Muscle of leg (tissue), 11 donors: Measurements from ENCODE around the gene IVD. TPM values are rescaled to one million over a fixed set of nuclear protein-coding genes. Genes with fewer than 3 reads are reported as not detected.
"Not testable (repeated sequence)": the region's sequence is repeated elsewhere in the genome, so short reads cannot be mapped to it uniquely, and the experiment has no call there.

Experiments
- DNase-seq: peaks from one replicate; pipeline ENCODE4 v3.0.0; 2013
- H3K27ac ChIP-seq: one replicate; pipeline ENCODE4 v1.5.1; 2013; ENCODE audit warnings: mild to moderate bottlenecking, low read length, control low read depth
- H3K27me3 ChIP-seq: one replicate; pipeline ENCODE4 v1.6.1; 2013; ENCODE audit warnings: low read length; ENCODE audit not compliant: control insufficient read depth, insufficient read depth
- H3K36me3 ChIP-seq: one replicate; pipeline ENCODE4 v1.6.1; 2013; ENCODE audit warnings: low read length; ENCODE audit not compliant: control insufficient read depth, insufficient read depth
- H3K4me1 ChIP-seq: one replicate; pipeline ENCODE4 v1.6.1; 2013; ENCODE audit warnings: low read length; ENCODE audit not compliant: control insufficient read depth, insufficient read depth
- H3K4me3 ChIP-seq: one replicate; pipeline ENCODE4 v1.5.1; 2013; ENCODE audit warnings: low read length, control low read depth
- H3K9me3 ChIP-seq: replicated peaks from 2 replicates; pipeline ENCODE4 v1.6.1; 2013; ENCODE audit warnings: low read depth, low read length; ENCODE audit not compliant: control insufficient read depth
- WGBS: methylation state at CpG from one replicate; pipeline ENCODE4 v1.1.5; 2013; ENCODE audit warnings: missing lambda C conversion rate; ENCODE audit not compliant: insufficient coverage; 5-methylcytosine and 5-hydroxymethylcytosine counted together
- polyA plus RNA-seq, 8 donors: library from polyadenylated mRNA; unstranded; fragments of 120-200 nt; gene quantifications; one replicate each; pipeline versions ENCODE4 v1.2.1 to v1.2.3, GENCODE V29; 2013; ENCODE audit warnings: inconsistent platforms in 1 of 8, low replicate concordance in 1 of 8; ENCODE audit not compliant: insufficient read length in 8 of 8, insufficient read depth in 1 of 8
- total RNA-seq: library from RNA; stranded (reverse); fragments of 120-200 nt; gene quantifications from one replicate; pipeline ENCODE4 v1.2.4, GENCODE V29; 2013

IVD gene
- total and polyA plus RNA-seq, 9 donors, result 30.5 to 60.3 (median 49.2) TPM

- no peak for DNase-seq
- Histone ChIP-seq H3K27me3 (peaks cover 30% of the 10 kb centered on the region), H3K4me3 (no peak overlapping the region), H3K9me3 (no peaks in the 10 kb centered on the region), H3K4me1 (peaks cover 25% of the 10 kb centered on the region), H3K36me3 (no peaks in the 10 kb centered on the region), H3K27ac (no peak overlapping the region)
- WGBS, result 38% methylated on average over 1 of the region's 3 CpGs
These were observed 38.3 kb downstream of the IVD start for GRCh38 chr15:40443846-40444245.

- H3K4me1 ChIP-seq, result peaks cover 16% of the 10 kb centered on the region
- no peak overlapping the region for H3K27ac ChIP-seq
- H3K4me3 ChIP-seq, result no peak overlapping the region
- no peaks in the 10 kb centered on the region for H3K9me3 ChIP-seq
- H3K27me3 ChIP-seq, result peaks cover 21% of the 10 kb centered on the region
- DNase-seq, result no peak
- H3K36me3 ChIP-seq, result no peaks in the 10 kb centered on the region
- 36% methylated on average over 4 of the region's 5 CpGs for WGBS
These were observed 39.1 kb downstream of the IVD start for GRCh38 chr15:40444736-40445135.

DNA sequence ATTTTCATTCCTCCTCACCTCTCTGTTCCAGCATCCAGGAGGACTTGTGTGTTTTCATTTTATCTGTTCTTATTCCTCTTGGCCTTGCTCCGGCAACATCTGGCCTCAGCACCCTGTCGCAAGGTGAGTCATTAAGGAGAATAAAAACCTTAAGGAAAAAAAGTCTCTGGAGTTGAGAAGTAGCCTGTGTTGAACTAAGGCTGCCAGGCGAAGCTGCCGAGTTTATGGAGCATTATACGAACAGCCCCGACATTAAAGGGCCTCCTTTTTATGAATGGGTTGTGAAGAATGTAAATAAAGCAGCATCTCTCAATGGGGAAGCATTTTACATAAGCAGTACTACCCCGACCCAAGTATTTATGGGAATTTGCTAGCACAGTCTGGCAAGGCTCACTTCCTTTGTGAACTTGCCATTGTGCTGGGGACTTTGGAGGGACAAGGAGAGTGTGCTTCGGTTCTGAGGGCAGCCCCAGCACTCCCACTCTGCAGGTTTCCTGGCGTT, 39.9 kb downstream of the IVD start:
- WGBS, result 27% methylated on average over 4 of the region's 9 CpGs
- Histone ChIP-seq H3K36me3 (no peaks in the 10 kb centered on the region), H3K4me3 (no peak overlapping the region), H3K27me3 (peaks cover 14% of the 10 kb centered on the region), H3K9me3 (no peaks in the 10 kb centered on the region), H3K4me1 (peaks cover 10% of the 10 kb centered on the region), H3K27ac (no peak overlapping the region)
- peak; percentile 39 for DNase-seq

GRCh38 chr15:40446144-40446543, 40.5 kb downstream of the IVD start:
- 47% methylated on average over 3 of the region's 3 CpGs for WGBS
- H3K4me3 ChIP-seq, result no peak overlapping the region
- peaks cover 10% of the 10 kb centered on the region for H3K4me1 ChIP-seq
- no peaks in the 10 kb centered on the region for H3K36me3 ChIP-seq
- no peaks in the 10 kb centered on the region for H3K9me3 ChIP-seq
- H3K27ac ChIP-seq, result no peak overlapping the region
- H3K27me3 ChIP-seq, result peaks cover 14% of the 10 kb centered on the region
- no peak for DNase-seq

DNA sequence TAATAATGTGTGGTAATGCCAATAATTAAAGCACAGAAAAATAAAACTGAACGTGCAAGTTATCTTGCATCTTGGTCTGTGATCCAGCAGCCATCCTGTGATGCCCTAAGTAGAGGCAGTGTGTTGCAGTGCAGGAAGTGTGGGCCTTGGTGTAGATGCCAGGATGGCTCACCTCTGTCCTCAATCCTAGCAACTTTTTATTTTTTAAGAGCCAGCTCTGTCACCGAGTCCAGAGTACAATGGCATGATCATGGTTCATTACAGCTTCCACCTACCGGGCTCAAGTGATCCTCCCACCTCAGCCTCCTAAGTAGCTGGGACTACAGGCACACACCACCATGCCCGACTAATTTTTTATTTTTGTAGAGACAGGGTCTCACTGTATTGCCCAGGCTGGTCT, 42.8 kb downstream of the IVD start:
- H3K27ac ChIP-seq, result no peak overlapping the region
- DNase-seq, result no peak
- H3K4me1 ChIP-seq, result no peaks in the 10 kb centered on the region
- no peaks in the 10 kb centered on the region for H3K9me3 ChIP-seq
- no peaks in the 10 kb centered on the region for H3K36me3 ChIP-seq
- no peak overlapping the region for H3K4me3 ChIP-seq
- peaks cover 2% of the 10 kb centered on the region for H3K27me3 ChIP-seq
- WGBS, result 96% methylated on average over 3 of the region's 4 CpGs

DNA sequence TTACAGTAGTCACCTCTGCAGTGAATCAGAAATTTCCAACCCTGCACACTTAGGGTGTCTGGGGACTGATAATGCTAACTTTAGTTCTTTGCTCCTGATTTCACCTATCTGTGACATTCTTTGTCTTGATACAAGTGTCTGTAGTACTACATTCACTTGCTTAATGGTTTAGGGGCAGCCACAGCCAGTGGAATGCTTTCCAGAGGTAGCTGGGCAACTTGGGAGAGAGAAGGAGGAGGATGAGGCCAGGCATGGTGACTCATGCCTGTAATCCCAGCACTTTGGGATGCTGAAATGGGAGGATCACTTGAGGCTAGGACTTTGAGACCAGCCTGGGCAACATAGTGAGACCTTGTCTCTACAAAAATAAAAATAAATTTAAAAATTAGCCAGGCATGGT, 43.7 kb downstream of the IVD start:
- no peak for DNase-seq
- Histone ChIP-seq H3K4me3 (no peak overlapping the region), H3K4me1 (no peaks in the 10 kb centered on the region), H3K9me3 (no peaks in the 10 kb centered on the region), H3K36me3 (no peaks in the 10 kb centered on the region), H3K27me3 (no peaks in the 10 kb centered on the region), H3K27ac (no peak overlapping the region)

DNA sequence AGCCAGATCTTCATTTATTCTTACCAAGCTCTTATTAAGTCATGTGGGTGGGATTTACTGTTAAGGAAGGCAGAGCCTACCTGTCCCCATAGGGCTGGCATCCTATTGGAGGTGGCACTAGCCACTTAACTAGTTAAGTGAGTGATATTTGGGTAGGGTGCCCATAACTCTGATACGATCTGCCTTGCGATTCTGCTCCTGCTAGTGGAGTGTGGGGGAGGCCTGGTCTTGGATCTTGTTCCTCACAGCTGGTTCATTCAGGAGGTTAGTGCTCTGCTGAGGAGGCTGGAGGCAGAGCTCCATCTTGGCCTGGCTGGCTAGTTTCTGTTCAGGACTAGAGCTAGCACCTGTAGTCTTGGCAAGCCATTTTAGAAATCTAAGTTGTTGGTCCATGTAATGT, 44.5 kb downstream of the IVD start:
- no peaks in the 10 kb centered on the region for H3K27me3 ChIP-seq
- 86% methylated on average over 1 of the region's 2 CpGs for WGBS
- H3K4me1 ChIP-seq, result peaks cover 3% of the 10 kb centered on the region
- no peak for DNase-seq
- H3K27ac ChIP-seq, result no peak overlapping the region
- H3K4me3 ChIP-seq, result no peak overlapping the region
- no peaks in the 10 kb centered on the region for H3K9me3 ChIP-seq
- H3K36me3 ChIP-seq, result no peaks in the 10 kb centered on the region

DNA sequence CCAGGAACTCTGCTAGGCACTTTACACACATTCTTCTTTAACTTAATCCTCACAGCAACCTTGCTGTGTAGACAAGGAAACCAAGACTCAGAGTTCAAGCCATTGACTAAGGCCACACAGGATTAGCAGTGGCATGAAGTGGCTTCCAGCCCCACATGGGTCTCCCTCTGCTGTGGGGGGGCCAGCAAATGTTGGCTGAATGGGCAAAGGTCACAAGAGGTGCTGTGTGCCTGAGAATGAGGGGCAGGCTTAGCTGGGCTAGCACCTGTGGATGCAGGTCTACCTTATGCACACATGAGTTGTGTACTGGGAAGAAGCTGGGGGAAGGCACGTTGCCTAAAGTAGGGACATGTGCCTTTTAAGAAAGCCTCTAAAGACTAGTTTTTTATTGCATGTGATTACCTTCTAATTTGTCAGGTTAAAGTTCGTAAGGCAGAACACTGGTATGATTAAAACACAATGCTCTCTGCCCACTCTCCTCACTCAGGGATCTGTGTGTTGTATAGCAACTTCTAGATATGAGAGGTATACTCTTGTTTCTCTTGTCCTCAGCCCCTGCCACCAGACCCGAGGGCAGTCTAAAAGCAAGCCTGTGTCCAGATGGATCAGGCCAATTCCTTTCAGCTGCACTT, 46.0 kb downstream of the IVD start:
- Histone ChIP-seq H3K27ac (no peak overlapping the region), H3K27me3 (no peaks in the 10 kb centered on the region), H3K4me3 (no peak overlapping the region), H3K9me3 (no peaks in the 10 kb centered on the region), H3K36me3 (no peaks in the 10 kb centered on the region), H3K4me1 (peaks cover 18% of the 10 kb centered on the region)
- 75% methylated on average over 1 of the region's 3 CpGs for WGBS
- no peak for DNase-seq

- DNase-seq, result no peak
- Histone ChIP-seq H3K27me3 (no peaks in the 10 kb centered on the region), H3K36me3 (no peaks in the 10 kb centered on the region), H3K9me3 (no peaks in the 10 kb centered on the region), H3K4me1 (peaks cover 20% of the 10 kb centered on the region), H3K4me3 (no peak overlapping the region), H3K27ac (no peak overlapping the region)
- 60% methylated on average over 5 of the region's 11 CpGs for WGBS
These were observed 46.9 kb downstream of the IVD start for GRCh38 chr15:40452296-40453090.

DNA sequence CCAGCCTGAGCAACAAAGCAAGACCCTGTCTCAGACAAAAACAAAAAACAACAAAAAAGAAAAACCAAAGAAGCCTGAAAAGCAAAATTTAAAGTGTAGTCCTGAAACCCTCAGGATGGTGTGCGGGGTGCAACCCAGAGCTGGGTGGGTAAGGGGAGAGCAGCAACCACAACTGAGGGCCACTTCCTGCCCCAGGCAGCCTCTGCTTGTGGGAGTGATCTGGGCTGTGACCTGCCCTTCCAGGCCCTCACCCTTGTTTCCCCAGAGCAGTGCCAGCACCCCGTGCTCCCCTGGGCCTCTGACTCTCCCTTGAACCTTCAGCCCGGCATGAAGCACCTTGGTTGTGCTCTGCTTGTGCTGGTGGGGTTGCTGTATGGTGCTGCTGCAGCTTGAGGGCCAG, 48.3 kb downstream of the IVD start:
- H3K36me3 ChIP-seq, H3K9me3 ChIP-seq, DNase-seq, H3K27ac ChIP-seq, H3K4me3 ChIP-seq, H3K27me3 ChIP-seq: not testable (repeated sequence)
- H3K4me1 ChIP-seq, result peaks cover 20% of the 10 kb centered on the region
- WGBS, result 100% methylated on average over 2 of the region's 3 CpGs
